KOPT-K1 (cell line): ENCODE results near the gene AHCYL2.
A peak's percentile ranks its signal among the peaks of the same experiment; 100 is the strongest.
"Not testable (repeated sequence)": the region's sequence is repeated elsewhere in the genome, so short reads cannot be mapped to it uniquely, and the experiment has no call there.

Experiments used
- H3K27ac ChIP-seq: fragments of 200-600 bp; sonication (generic); 2 replicates; pipeline ENCODE4 v1.5.1; 2016; ENCODE audit warnings: antibody characterized with exemption, mild to moderate bottlenecking, low read depth, low read length; ENCODE audit not compliant: poor library complexity, severe bottlenecking
- H3K36me3 ChIP-seq: fragments of 200-600 bp; sonication (generic); 2 replicates; pipeline ENCODE4 v1.5.1; 2017; ENCODE audit warnings: antibody characterized with exemption, mild to moderate bottlenecking, low read length, moderate library complexity; ENCODE audit not compliant: insufficient read depth
- H3K9me3 ChIP-seq: fragments of 200-600 bp; sonication (generic); 2 replicates; pipeline ENCODE4 v1.5.1; 2017; ENCODE audit warnings: antibody characterized with exemption, low read length, mild to moderate bottlenecking; ENCODE audit not compliant: insufficient read depth, poor library complexity, severe bottlenecking

The AHCYL2 gene

GRCh38 chr7:129216821-129217416 is 7.9 kb upstream of the AHCYL2 start:
- not testable (repeated sequence) for H3K9me3 ChIP-seq, H3K27ac ChIP-seq, H3K36me3 ChIP-seq

GRCh38 chr7:129218514-129219062 is 6.2 kb upstream of the AHCYL2 start:
- Histone ChIP-seq H3K27ac (no peak overlapping the region), H3K9me3 (peaks cover 6% of the 10 kb centered on the region), H3K36me3 (no peaks in the 10 kb centered on the region)

GRCh38 chr7:129219166-129219565 is 5.7 kb upstream of the AHCYL2 start:
- not testable (repeated sequence) for H3K36me3 ChIP-seq, H3K27ac ChIP-seq, H3K9me3 ChIP-seq

- Histone ChIP-seq H3K36me3 (no peaks in the 10 kb centered on the region), H3K27ac (no peak overlapping the region), H3K9me3 (no peaks in the 10 kb centered on the region)
Observed at GRCh38 chr7:129222064-129222463, 2.8 kb upstream of the AHCYL2 start.

GRCh38 chr7:129225206-129225930 is 538 bp downstream of the AHCYL2 start:
- Histone ChIP-seq H3K27ac (peak overlapping the region; percentile 63), H3K36me3 (no peaks in the 10 kb centered on the region), H3K9me3 (no peaks in the 10 kb centered on the region)

GRCh38 chr7:129225931-129226572 is 1.2 kb downstream of the AHCYL2 start:
- H3K36me3 ChIP-seq = no peaks in the 10 kb centered on the region
- H3K27ac ChIP-seq = peak overlapping the region; percentile 63
- H3K9me3 ChIP-seq = no peaks in the 10 kb centered on the region

- H3K27ac ChIP-seq = no peak overlapping the region
- no peaks in the 10 kb centered on the region for H3K9me3 ChIP-seq
Observed at GRCh38 chr7:129227646-129228578, 3.1 kb downstream of the AHCYL2 start.

GRCh38 chr7:129228633-129229032 is 3.8 kb downstream of the AHCYL2 start:
- no peaks in the 10 kb centered on the region for H3K9me3 ChIP-seq
- H3K36me3 ChIP-seq = no peaks in the 10 kb centered on the region
- H3K27ac ChIP-seq = no peak overlapping the region

More at GRCh38 chr7:129227646-129228578, 3.1 kb downstream of the AHCYL2 start:
- no peaks in the 10 kb centered on the region for H3K36me3 ChIP-seq

- H3K36me3 ChIP-seq = no peaks in the 10 kb centered on the region
Observed at GRCh38 chr7:129231666-129232065, 6.8 kb downstream of the AHCYL2 start.

GRCh38 chr7:129238546-129238945 is 13.7 kb downstream of the AHCYL2 start:
- no peak overlapping the region for H3K27ac ChIP-seq
- no peaks in the 10 kb centered on the region for H3K36me3 ChIP-seq
- no peaks in the 10 kb centered on the region for H3K9me3 ChIP-seq

More at GRCh38 chr7:129231666-129232065, 6.8 kb downstream of the AHCYL2 start:
- no peak overlapping the region for H3K27ac ChIP-seq
- H3K9me3 ChIP-seq = no peaks in the 10 kb centered on the region

GRCh38 chr7:129240119-129240820 is 15.4 kb downstream of the AHCYL2 start:
- H3K9me3 ChIP-seq = no peaks in the 10 kb centered on the region

GRCh38 chr7:129244220-129244619 is 19.4 kb downstream of the AHCYL2 start:
- no peaks in the 10 kb centered on the region for H3K36me3 ChIP-seq
- H3K9me3 ChIP-seq = no peaks in the 10 kb centered on the region
- H3K27ac ChIP-seq = no peak overlapping the region

More at GRCh38 chr7:129240119-129240820, 15.4 kb downstream of the AHCYL2 start:
- no peak overlapping the region for H3K27ac ChIP-seq
- no peaks in the 10 kb centered on the region for H3K36me3 ChIP-seq

GRCh38 chr7:129245533-129245932 is 20.7 kb downstream of the AHCYL2 start:
- Histone ChIP-seq H3K36me3 (no peaks in the 10 kb centered on the region), H3K27ac (no peak overlapping the region)

GRCh38 chr7:129247087-129247486 is 22.3 kb downstream of the AHCYL2 start:
- H3K9me3 ChIP-seq = no peaks in the 10 kb centered on the region
- H3K27ac ChIP-seq = no peak overlapping the region
- H3K36me3 ChIP-seq = no peaks in the 10 kb centered on the region

More at GRCh38 chr7:129245533-129245932, 20.7 kb downstream of the AHCYL2 start:
- no peaks in the 10 kb centered on the region for H3K9me3 ChIP-seq
